Cortex of kidney (tissue), 1 donor: ENCODE results near the gene P2RX2.

Source experiments
- DNase-seq: peaks from one replicate; lab custom pipeline; 2025; lab: John Stamatoyannopoulos, UW

The P2RX2 gene

DNA sequence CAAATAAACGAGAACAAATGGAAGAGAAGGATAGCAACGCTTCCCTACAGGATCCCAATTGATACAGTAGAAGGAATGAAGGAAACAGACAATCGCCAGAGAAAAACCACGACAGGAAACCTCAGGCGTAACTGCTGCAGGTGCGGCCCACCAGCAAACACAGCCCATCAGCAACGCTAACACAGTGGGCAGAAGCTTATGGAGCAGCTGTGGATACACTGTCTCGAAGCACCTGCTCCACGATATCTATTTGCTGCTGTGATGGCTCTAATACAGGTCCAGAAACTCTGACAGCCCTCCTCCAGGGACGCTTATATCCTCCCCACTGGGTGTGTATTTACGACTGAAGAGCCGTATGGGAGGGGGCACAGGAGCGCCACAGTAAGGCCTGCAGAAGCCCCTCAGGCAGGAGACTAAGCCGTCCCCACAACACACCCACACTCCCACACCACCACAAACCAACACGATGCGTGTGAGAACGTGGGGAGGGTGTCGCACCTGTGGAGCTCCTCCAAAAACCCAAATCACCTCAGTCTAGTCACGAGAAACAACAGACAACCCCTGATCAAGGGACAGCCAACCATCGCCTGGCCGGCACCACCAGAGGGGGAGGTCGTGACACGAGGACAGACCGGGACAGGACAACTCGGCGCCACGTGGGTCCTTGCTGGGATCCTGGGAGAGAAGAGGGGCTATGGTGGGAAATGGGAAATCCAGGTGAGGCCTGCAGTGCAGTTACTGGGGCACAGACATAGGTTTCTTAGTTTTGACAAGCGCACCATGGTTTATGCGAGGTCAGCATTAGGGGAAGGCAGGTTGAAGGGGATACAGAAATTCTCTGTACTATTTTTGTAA is 44.6 kb downstream of the P2RX2 start:
- DNase-seq = no peak

DNA sequence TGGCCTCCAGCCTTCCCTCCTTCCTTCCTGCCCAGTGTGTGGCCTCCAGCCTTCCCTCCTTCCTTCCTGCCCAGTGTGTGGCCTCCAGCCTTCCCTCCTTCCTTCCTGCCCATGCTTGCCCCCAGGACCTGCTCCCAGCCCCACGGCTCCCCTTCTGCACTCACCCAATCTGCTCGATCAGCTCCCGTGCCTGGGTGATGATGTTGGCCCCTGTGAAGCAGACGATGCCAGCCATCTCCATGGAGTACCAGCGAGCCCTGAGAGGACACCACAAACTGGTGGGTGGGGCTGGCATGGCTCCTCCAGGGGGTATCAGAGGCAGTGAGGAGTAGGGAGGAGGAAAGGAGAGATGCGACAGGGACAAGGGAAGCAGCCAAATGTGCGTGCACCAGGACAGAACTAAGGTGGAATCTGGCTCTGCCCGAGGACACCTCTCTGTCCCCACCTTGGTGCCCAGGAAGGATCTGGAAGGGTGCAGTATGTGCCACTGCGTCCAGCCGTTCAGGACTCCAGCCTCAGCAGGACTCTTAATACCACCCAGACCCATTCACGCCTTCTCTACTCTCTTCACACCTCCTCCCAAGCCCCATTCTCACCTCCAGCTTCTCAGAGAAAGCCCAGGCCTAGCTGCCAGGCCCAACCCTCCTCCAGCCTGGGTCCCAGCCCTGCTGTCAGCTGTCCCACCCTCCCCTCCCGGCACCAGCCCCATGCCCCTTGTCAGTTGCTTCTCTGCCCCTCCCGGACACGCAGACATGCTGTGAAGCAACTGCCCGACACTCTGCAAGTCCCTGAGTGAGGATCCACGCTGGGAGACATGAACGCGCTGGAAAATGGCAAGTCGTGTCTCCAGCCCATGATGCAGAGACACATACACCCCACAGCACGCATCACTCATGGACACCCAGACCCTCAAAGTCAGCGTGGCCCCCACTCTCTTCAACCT is 45.9 kb downstream of the P2RX2 start:
- no peak for DNase-seq

DNA sequence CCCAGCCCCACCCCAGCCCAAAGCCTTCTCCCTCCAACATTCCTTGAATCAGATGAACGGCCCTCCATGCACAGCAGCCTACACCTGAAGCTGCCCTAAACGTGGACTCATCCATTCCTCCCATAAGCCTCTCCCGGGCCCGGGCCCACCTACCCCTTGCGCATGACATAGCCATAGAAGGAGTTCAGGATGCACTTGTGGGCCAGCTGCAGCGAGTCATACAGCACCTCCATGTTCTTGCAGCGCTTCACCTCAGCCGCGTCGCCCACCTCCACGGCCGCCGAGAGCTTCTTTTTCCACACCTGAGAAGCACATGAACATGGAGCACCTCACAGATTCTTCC is 46.5 kb downstream of the P2RX2 start:
- DNase-seq = no peak

DNA sequence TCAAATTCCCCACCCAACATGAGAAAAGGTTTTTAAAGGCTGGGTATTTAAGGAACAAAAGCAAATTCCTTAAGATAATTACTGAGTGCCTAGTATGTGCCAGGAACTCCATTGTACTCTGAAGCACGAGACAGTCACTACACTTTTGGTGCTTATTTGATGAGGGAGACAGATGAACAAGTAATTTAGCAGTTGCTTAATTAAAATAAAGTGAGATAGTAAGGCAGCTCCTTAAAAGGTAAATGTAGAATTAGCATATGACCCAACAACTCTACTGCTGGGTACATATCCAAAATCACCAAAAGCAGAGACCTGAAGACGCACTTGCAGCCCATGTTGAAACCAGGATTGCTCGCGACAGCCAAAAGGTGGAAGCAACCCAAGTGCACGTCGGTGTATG is 47.2 kb downstream of the P2RX2 start:
- DNase-seq = no peak

DNA sequence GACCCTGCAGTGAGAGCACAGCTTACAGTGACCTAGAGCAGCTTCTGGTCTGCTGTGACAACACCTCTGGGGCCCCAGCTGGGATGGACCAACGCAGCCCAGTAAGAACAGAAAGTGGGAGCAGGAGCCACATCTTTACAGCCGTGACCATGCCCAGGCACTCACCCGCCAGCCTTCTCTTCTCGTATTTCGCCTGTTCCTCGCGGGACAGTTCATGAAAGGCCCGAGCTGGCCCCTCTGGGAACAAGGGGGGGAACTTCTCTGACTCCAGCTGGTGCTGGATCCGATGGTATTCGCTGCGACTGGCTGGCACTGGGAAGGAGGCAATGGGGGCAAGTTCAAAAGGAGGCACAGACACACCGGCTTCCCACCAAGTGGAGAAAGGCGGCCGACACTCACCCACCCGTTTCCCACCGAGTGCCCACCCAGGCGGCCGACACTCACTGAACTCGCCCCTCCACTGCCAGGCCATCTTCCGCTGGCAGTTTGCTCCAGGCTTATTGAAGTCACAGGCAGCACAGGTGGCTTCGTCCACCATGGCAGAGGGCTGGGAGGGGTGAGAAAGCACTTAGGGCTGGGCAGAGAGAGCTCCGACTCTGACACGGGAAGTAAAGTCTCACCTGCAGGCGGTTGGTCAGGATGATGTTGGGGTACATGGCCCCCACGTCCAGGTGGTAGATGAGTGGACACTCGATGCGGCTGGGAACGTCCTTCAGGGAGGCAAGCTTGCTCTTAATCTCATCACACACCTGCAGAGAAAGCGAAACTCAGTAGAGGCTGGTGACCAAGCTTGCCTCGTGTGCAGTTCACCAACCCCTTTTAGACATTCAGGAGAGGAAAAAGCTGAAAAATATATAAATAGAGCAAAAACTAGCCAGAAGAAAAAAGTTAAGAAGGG is 49.9 kb downstream of the P2RX2 start:
- no peak for DNase-seq

DNA sequence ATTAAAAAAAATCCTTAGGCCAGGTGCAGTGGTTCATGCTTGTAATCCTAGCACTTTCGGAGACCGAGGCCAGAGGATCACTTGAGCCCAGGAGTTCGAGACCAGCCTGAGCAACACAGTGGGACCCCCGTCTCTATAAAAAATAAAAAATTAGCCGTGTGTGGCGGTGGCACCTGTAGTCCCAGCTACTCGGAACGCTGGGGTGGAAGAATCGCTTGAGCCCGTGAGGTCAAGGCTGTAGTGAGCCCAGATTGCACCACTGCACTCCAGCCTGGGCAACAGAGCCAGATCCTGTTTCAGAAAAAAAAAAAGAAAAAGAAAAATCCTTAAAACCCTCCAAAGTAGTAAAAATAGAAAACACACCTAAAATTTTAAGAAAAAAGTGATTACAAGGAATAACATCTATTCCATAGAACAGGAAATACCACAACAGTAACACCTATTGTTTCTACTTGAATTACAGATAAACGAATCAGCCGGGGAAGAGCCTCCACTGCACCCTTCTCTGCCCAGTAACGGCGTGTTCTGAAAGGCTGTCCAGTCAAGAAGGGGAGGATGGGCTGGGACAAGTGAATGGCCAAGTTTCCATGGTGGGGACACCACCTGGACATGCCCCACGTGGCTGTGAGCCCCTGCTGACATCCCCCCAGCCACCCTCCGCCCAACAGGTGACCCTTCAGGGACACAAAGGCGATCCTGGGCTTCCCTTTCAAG is 50.7 kb downstream of the P2RX2 start:
- no peak for DNase-seq
